SJCRH30 (cell line): ENCODE measurements around the gene KIF2B. TPM values are rescaled to one million over a fixed set of nuclear protein-coding genes. Genes with fewer than 3 reads are reported as not detected.

ENCODE experiments used
- DNase-seq, 2 experiments: peaks; one replicate each; pipeline ENCODE4 v3.0.0-alpha.2; 2015 to 2020
- H3K27ac ChIP-seq: fragments of 250-450 bp; sonication (Bioruptor Pico); 2 replicates; pipeline ENCODE4 v1.5.1; 2020; ENCODE audit warnings: mild to moderate bottlenecking, moderate library complexity
- H3K27me3 ChIP-seq: fragments of 250-450 bp; sonication (Bioruptor Pico); 2 replicates; pipeline ENCODE4 v1.5.1; 2020; ENCODE audit warnings: mild to moderate bottlenecking, moderate library complexity
- H3K36me3 ChIP-seq: fragments of 250-450 bp; sonication (Bioruptor Pico); 2 replicates; pipeline ENCODE4 v1.5.1; 2020; ENCODE audit warnings: mild to moderate bottlenecking, moderate library complexity
- H3K4me1 ChIP-seq: fragments of 250-450 bp; sonication (Bioruptor Pico); 2 replicates; pipeline ENCODE4 v1.5.1; 2020; ENCODE audit warnings: mild to moderate bottlenecking, moderate library complexity
- H3K4me3 ChIP-seq: fragments of 250-450 bp; sonication (Bioruptor Pico); 2 replicates; pipeline ENCODE4 v1.5.1; 2020; ENCODE audit warnings: mild to moderate bottlenecking, moderate library complexity
- H3K9me3 ChIP-seq: fragments of 250-450 bp; sonication (Bioruptor Pico); replicated peaks from 2 replicates; pipeline ENCODE4 v1.5.1; 2020; ENCODE audit warnings: mild to moderate bottlenecking, moderate library complexity
- total RNA-seq: library from RNA; depleted of rRNA; stranded (reverse); fragments of >200 nt; shearing (Covaris generic); gene quantifications from 2 replicates; pipeline ENCODE4 v1.2.3, GENCODE V29; 2014; rRNA removed

The KIF2B gene, protein sequence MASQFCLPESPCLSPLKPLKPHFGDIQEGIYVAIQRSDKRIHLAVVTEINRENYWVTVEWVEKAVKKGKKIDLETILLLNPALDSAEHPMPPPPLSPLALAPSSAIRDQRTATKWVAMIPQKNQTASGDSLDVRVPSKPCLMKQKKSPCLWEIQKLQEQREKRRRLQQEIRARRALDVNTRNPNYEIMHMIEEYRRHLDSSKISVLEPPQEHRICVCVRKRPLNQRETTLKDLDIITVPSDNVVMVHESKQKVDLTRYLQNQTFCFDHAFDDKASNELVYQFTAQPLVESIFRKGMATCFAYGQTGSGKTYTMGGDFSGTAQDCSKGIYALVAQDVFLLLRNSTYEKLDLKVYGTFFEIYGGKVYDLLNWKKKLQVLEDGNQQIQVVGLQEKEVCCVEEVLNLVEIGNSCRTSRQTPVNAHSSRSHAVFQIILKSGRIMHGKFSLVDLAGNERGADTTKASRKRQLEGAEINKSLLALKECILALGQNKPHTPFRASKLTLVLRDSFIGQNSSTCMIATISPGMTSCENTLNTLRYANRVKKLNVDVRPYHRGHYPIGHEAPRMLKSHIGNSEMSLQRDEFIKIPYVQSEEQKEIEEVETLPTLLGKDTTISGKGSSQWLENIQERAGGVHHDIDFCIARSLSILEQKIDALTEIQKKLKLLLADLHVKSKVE
- total RNA-seq = not detected in 2 replicates

DNA sequence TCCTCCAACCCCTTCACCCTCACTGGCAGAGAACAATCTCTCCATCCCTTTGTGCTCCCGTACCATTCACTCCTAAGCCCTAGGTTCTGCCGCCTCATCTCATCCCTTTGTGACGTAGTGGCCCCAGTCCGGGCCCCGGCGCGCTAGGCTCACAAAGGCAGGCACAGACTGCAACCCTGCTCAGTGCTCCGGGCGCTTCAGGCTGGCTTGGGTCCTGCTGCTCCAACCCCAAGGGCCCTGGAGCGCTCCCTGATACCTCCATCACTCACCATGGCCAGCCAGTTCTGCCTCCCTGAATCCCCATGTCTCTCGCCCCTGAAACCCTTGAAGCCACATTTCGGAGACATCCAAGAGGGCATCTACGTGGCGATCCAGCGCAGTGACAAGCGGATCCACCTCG, at the start of gene KIF2B:
KIF2B (plus strand) TSS at position 164 of the 400 bp plus-strand sequence; CDS start at position 271, 107 bp downstream.
- no peaks in the 10 kb centered on the region for H3K27me3 ChIP-seq
- no peaks in the 10 kb centered on the region for H3K36me3 ChIP-seq
- H3K4me3 ChIP-seq = no peak within 1 kb of the TSS
- H3K4me1 ChIP-seq = no peaks in the 10 kb centered on the region
- no peaks in the 10 kb centered on the region for H3K9me3 ChIP-seq
- H3K27ac ChIP-seq = no peak within 1 kb of the TSS
- DNase-seq = no peak

DNA sequence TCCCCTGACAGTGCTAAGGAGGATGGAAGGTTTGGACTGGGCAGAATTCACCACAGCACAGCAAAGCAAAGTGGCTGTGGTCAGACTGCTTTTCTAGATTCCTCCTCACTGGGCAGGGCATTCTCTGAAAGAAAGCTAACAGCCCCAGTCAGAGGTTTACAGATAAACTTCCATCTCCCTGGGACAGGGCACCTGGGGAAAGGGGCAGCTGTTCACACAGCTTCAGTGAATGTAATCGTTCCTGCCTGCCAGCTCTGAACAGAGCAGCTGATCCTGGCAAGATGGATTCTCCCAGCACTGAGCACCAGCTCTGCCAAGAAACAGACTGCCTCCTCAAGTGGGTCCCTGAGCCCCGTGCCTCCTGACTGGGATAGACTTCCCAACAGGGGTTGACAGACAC, 42.4 kb upstream of the KIF2B start:
- Histone ChIP-seq H3K4me3 (no peak overlapping the region), H3K27ac (no peak overlapping the region), H3K36me3 (no peaks in the 10 kb centered on the region), H3K9me3 (no peaks in the 10 kb centered on the region), H3K27me3 (no peaks in the 10 kb centered on the region), H3K4me1 (no peaks in the 10 kb centered on the region)
- no peak for DNase-seq

DNA sequence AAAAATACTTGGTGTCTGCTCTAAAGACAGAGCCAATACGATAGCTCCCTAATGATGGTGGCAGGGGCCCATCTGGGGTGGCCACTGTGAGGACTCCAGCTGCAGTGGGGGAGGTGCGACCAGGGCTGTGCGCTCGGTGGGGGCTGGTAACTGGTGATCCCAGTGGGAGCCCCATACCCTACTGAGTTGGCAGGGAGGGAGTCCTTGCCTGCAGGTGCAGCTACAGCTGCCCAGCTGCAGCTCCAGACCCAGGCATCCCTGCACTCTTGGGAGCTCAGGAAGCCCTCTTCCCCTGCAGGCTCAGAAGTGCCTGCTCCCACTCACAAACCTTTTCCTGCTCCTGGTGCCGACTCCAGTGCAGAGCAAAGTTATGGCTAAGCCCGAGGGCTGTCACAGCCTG, 31.2 kb upstream of the KIF2B start:
- no peak for DNase-seq
- Histone ChIP-seq H3K4me3 (no peak overlapping the region), H3K9me3 (no peaks in the 10 kb centered on the region), H3K36me3 (no peaks in the 10 kb centered on the region), H3K4me1 (no peaks in the 10 kb centered on the region), H3K27me3 (no peaks in the 10 kb centered on the region), H3K27ac (no peak overlapping the region)

DNA sequence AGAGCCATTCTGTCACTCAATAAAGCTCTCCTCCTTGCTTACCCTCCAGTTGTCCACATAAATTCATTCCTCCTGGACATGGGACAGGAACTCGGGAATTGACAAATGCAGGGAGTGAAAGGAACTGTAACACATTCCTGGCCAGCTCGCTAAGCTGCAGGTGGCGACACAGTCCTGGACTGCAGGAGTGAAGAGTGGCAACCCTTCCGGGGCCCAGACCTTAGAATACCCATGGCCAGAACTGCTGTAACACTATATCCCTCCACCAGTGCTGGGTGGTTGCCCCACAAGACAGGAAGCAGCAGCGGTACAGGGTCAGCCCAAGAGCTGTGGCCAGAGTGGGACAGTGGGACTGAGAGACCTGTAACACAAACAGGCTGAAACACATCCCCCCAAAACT, 30.3 kb upstream of the KIF2B start:
- no peak for DNase-seq
- H3K27ac ChIP-seq = no peak overlapping the region
- H3K36me3 ChIP-seq = no peaks in the 10 kb centered on the region
- H3K4me1 ChIP-seq = no peaks in the 10 kb centered on the region
- no peaks in the 10 kb centered on the region for H3K27me3 ChIP-seq
- no peaks in the 10 kb centered on the region for H3K9me3 ChIP-seq
- no peak overlapping the region for H3K4me3 ChIP-seq

DNA sequence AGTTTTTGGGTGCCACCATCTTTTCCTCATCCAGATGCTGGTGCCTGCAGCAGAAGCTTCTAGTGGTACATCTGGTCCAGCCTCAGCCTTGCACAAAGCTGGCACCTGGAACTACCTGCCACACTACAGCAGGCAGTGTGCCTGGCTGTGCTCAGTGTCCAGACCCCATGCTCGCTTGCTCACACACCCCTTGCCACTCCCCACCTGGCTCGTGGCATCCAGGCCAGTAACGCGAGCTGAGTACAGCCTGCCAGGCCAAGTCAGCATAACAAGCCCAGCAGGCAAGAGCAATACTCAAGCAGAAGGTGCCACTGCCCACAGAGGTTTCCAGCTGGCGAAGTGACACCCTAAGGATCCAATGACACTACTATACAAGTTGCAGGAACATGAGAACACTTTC, 29.7 kb upstream of the KIF2B start:
- Histone ChIP-seq H3K27me3 (no peaks in the 10 kb centered on the region), H3K9me3 (no peaks in the 10 kb centered on the region), H3K4me3 (no peak overlapping the region), H3K36me3 (no peaks in the 10 kb centered on the region), H3K27ac (no peak overlapping the region), H3K4me1 (no peaks in the 10 kb centered on the region)
- no peak for DNase-seq

DNA sequence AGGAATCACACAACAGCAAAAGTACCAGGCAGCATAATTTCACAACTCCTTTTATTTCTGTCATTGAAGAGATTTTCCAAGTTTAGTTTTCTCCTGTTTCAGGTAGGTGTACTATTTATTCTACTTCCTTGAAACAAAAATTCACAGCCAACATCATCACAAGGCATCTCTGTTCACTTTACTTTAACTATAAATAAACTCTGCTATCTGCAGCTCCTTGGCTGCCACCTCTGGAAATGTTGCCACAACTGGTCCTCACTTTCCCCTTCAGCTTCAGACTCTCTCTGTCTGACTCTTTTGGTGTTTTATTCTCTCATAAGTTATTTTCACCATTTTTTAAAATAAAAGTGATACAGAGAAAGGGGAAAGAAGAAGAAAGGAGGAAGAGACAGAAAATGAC, 27.9 kb upstream of the KIF2B start:
- no peak overlapping the region for H3K4me3 ChIP-seq
- H3K27ac ChIP-seq = no peak overlapping the region
- no peak for DNase-seq
- H3K9me3 ChIP-seq = no peaks in the 10 kb centered on the region
- no peaks in the 10 kb centered on the region for H3K4me1 ChIP-seq
- no peaks in the 10 kb centered on the region for H3K27me3 ChIP-seq
- H3K36me3 ChIP-seq = no peaks in the 10 kb centered on the region

DNA sequence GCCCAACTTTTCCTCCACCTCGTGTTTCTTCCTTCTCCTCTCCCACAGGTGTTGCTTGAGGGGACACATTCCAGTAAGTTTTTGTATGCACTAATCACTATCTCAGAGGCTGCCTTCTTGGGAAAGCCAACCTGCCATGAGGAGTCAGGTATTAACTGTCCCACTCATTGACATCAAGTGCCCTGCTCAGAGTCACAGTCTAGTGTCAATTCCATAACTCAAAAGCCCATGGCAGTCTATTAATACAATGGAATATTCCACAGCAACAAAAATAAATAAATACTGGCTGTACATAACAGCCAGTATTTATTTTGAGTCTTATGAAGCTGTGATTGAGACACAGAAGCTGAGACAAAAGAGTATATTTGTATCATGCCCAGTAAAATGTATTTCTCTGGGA, 26.1 kb upstream of the KIF2B start:
- no peaks in the 10 kb centered on the region for H3K4me1 ChIP-seq
- no peak overlapping the region for H3K27ac ChIP-seq
- H3K27me3 ChIP-seq = no peaks in the 10 kb centered on the region
- DNase-seq = no peak
- no peaks in the 10 kb centered on the region for H3K9me3 ChIP-seq
- H3K4me3 ChIP-seq = no peak overlapping the region
- no peaks in the 10 kb centered on the region for H3K36me3 ChIP-seq

DNA sequence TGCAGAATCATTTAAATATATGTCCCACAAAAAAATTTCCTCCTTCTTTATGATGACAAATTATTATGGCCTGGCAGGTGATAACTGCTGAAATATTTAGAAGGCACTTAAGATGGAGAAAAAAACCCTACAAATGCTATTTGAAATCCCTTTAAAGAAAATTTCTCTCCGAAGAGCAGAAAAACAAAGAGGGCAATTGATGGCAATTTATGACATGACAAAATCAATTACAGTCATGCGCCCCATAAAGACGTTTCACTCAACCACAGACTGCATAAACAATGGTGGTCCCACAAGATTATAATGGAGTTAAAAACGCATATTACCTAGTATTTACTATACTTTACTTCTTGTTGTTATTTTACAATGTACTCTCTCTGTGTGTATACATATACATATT, 25.2 kb upstream of the KIF2B start:
- Histone ChIP-seq H3K36me3 (no peaks in the 10 kb centered on the region), H3K27me3 (no peaks in the 10 kb centered on the region), H3K4me3 (no peak overlapping the region), H3K9me3 (no peaks in the 10 kb centered on the region), H3K4me1 (no peaks in the 10 kb centered on the region), H3K27ac (no peak overlapping the region)
- no peak for DNase-seq

DNA sequence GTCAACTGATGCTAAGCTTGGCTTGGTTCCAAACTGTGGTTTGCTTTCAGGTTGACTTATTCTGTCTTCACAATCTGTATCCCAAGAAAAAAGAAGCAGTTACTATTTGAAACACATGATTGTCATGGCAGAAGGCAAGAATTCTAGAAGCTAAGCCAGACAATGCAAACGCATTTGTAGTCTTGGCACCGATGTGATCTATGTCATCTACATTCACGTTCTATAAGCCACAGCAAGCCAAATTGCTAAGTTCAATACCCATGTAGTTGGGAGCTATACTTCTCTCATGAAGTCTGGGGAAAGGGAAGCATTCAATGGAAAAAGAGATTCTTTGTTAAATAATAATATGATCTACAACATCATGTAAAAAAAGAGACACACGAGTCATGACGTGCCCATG, 18.3 kb upstream of the KIF2B start:
- Histone ChIP-seq H3K27ac (no peak overlapping the region), H3K9me3 (no peaks in the 10 kb centered on the region), H3K4me3 (no peak overlapping the region)

DNA sequence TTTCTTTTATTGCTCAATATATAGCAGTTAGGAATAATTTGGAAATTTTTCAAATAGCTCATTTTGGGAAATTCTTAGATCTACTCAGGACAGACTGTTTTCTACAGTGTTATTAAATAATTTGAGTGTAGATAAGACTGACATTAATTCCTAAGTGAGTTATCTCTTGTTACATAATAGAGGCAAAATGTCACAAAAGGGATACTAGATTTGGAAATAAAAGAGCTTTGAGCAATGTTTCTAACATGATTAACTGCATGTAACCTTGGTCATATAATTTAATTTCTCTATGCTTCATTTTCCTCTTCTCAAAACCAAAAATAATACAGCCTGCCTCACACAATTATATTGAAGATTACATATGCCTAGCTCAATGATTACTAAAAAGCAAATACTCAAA, 16.3 kb upstream of the KIF2B start:
- H3K27me3 ChIP-seq = no peaks in the 10 kb centered on the region
- H3K36me3 ChIP-seq = no peaks in the 10 kb centered on the region
- H3K4me3 ChIP-seq = no peak overlapping the region
- no peaks in the 10 kb centered on the region for H3K9me3 ChIP-seq
- no peaks in the 10 kb centered on the region for H3K4me1 ChIP-seq
- H3K27ac ChIP-seq = no peak overlapping the region
- no peak for DNase-seq

More for the DNA sequence above, 18.3 kb upstream of the KIF2B start:
- no peak for DNase-seq
- H3K4me1 ChIP-seq = no peaks in the 10 kb centered on the region
- H3K27me3 ChIP-seq = no peaks in the 10 kb centered on the region
- no peaks in the 10 kb centered on the region for H3K36me3 ChIP-seq

DNA sequence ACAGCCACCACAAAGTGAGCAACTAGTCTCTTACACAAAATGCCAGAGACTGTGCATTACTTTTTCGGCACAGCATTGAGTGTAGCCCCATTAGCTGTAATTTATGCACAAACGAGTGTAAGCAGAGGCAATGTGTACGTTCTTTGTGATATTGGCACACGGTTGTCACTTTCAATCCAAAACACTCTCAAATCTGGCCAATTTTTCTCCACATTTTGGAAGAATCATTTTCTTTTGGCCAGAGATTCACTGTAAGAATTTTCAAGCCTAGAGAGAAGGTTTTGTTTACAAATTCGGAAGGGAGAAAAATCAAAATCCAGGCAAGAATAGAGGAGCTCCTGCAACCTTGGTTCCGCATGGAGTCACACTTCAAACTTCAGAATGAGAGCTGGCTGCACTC, 15.4 kb upstream of the KIF2B start:
- Histone ChIP-seq H3K9me3 (no peaks in the 10 kb centered on the region), H3K27ac (no peak overlapping the region), H3K4me3 (no peak overlapping the region), H3K4me1 (no peaks in the 10 kb centered on the region), H3K27me3 (no peaks in the 10 kb centered on the region), H3K36me3 (no peaks in the 10 kb centered on the region)
- DNase-seq = no peak

DNA sequence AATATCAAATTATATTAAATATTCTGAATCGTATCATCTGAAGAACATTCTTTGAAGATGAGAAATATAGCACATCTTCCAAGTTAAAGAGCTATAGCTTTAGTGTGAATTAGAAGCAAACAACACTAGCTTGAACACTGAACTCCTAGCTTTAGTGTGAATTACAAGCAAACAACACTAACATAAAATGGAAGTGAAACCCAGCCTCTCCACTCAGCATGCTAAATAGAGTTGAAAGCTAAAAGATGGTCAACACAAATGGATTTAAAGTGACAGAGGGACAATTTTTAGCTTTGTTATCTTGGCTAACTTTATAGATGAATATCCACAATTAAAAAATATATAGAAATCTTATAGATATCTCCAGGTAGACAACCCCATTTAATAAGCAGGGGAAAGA, 4.5 kb upstream of the KIF2B start:
- Histone ChIP-seq H3K4me3 (no peak overlapping the region), H3K9me3 (no peaks in the 10 kb centered on the region), H3K36me3 (no peaks in the 10 kb centered on the region), H3K4me1 (no peaks in the 10 kb centered on the region), H3K27me3 (no peaks in the 10 kb centered on the region), H3K27ac (no peak overlapping the region)
- no peak for DNase-seq

DNA sequence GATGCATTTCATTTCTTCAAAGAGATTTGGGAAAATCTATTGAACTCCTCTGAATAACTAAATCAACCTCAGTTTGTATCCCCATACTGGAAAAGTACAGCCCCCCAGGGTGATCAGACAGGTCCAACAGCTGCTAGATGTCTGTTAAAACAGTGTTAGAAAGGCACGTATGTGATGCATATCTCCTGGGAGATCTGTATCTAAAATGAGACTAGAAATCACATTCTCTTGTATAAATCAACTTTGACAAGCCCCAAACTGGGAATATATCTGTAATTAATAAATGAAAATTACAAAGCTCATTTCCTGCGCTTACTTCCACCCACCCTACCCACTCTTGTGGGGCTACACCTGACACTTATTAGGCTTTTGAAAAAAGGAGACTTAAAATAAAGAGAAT, 3.8 kb upstream of the KIF2B start:
- Histone ChIP-seq H3K27ac (no peak overlapping the region), H3K36me3 (no peaks in the 10 kb centered on the region)
- no peak for DNase-seq

DNA sequence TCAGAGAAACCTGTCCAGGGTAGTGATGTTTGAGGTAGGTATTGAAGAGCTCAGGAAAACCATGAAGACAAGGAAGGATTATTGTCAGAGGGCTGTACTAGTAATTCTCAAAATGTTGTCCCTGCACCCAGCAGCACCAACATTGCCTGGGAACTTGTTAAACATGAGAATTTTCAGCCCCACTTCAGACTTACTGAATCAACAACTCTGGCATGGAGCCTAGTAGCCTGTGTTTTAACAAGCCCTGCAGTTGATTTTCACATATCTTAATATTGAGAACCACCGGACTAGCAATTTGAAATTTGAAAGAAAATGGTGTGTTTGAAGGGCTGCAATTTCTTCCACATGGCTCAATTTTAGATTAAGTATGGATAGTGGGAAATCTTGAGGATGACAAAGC, 2.8 kb upstream of the KIF2B start:
- Histone ChIP-seq H3K4me3 (no peak overlapping the region), H3K27ac (no peak overlapping the region), H3K36me3 (no peaks in the 10 kb centered on the region), H3K4me1 (no peaks in the 10 kb centered on the region), H3K27me3 (no peaks in the 10 kb centered on the region), H3K9me3 (no peaks in the 10 kb centered on the region)
- DNase-seq = no peak

More for the DNA sequence above, 3.8 kb upstream of the KIF2B start:
- Histone ChIP-seq H3K4me1 (no peaks in the 10 kb centered on the region), H3K9me3 (no peaks in the 10 kb centered on the region), H3K4me3 (no peak overlapping the region), H3K27me3 (no peaks in the 10 kb centered on the region)

DNA sequence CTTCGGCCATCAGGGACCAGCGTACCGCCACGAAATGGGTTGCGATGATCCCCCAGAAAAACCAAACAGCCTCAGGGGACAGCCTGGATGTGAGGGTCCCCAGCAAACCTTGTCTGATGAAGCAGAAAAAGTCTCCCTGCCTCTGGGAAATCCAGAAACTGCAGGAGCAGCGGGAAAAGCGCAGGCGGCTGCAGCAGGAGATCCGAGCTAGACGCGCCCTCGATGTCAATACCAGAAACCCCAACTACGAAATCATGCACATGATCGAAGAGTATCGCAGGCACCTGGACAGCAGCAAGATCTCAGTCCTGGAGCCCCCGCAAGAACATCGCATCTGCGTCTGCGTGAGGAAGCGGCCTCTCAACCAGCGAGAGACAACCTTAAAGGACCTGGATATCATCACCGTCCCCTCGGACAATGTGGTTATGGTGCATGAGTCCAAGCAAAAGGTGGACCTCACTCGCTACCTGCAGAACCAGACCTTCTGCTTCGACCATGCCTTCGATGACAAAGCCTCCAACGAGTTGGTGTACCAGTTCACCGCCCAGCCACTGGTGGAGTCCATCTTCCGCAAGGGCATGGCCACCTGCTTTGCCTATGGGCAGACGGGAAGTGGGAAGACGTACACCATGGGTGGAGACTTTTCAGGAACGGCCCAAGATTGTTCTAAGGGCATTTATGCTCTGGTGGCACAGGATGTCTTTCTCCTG, 769 bp downstream of the KIF2B start:
- H3K27ac ChIP-seq = no peak overlapping the region
- no peak for DNase-seq
- no peaks in the 10 kb centered on the region for H3K4me1 ChIP-seq
- no peak overlapping the region for H3K4me3 ChIP-seq
- no peaks in the 10 kb centered on the region for H3K36me3 ChIP-seq
- H3K27me3 ChIP-seq = no peaks in the 10 kb centered on the region
- H3K9me3 ChIP-seq = no peaks in the 10 kb centered on the region
